GM19238 (cell line): Measurements from ENCODE around the gene PFKFB2.

ENCODE experiments used
- DNase-seq: peaks from one replicate; pipeline ENCODE4 v3.0.0; 2011; ENCODE audit warnings: low spot score; ENCODE audit not compliant: insufficient read length

Gene PFKFB2

DNA sequence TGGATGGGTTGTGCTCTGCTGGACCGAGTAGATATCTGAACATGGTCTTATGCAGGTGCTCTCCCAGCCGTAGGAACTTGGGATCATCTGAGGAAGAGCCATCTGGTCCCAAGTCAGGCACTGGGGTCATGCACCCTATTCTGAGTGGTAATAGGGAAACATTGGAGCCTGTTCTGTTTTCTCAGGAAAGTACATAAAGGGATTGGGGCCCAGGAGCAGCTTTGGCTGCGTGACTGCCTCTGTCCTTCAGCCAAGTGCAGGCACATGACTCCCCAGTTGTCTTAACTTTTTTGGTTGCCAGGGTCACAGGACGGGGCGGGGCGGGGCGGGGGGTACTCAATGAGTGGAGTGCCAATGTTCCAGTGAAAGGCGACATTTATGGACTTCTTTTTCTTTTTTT, 11.5 kb downstream of the PFKFB2 start:
- no peak for DNase-seq

DNA sequence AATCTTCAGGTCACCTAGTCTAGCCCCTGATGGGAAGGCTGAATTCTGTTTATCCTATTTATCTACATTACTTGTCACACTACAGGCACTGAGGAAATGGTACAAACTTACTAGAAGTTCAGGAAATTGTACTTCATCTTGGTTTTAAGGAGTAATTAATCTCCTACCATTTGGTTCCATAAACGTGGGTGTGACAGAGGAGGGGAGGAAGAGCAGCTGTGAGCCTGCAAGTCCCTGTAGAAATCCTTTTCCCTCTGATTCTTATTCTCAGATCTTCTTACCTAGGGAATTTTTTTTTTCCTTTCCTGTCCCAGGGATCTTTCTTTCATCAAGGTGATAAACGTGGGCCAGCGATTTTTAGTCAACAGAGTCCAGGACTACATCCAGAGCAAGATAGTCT, 14.1 kb downstream of the PFKFB2 start:
- DNase-seq, result no peak

DNA sequence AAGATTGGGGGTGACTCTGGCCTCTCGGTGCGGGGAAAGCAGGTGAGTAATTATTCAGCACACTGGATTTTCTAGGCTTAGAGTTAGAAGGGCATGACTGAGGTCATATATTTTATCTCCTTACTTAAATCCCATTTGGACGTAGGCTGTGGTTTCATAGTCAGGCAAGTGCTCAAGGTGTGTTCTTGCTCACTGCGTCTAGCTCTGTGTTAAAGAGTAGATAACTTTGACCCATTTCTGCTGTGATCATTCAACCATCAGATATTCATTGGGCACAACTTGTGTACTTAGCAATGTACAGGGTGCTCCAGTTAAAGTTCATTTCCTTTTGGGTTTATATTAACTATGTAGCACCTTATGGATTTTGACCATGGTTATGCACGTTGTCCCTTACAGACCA, 14.6 kb downstream of the PFKFB2 start:
- no peak for DNase-seq

DNA sequence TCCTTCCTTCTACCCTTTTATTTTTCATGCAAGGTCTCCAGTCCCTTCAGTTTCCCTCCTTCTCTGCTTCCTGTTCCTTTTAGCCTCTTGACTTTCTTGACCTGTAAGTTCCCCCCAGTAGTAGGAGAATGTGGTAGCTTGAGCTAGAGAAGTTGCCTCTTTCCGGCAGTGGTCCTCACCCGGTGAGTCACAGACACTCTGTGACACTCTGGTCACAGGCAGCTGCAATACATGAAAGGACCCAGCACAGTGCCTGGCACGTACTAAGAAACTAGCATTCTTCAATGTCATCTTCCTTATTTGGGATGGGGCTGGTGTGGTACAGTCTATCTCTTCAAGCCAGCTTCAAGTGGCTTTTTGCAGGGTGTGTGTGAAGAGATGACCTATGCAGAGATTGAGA, 16.0 kb downstream of the PFKFB2 start:
- no peak for DNase-seq

DNA sequence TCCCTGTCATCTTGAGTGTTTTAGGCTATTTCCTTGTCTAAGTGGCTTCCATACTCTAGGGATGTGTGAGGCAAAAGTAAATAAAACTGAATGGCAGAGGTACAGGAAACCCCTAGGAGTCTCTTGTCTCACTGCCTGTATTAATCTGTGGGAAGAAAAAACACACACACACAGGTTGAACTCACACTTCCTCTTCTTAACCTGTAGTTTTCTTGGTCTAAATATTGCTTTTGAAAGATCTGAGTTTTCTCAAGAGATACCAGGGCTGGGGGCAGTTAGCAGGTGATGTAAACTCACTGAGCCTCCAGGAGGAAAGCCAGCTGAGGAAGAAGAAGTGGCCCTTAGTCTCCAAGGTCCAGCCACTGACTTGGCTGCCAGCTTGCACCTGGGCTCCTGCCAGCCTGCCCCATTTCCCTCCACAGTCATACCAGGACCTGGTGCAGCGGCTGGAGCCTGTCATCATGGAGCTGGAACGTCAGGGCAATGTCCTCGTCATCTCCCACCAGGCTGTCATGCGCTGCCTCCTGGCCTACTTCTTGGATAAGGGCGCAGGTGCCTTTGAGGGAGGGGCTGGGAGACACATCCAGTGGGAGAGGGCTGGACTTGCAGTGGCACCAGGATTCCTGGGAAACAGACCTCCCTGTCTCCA, 16.9 kb downstream of the PFKFB2 start:
- no peak for DNase-seq

DNA sequence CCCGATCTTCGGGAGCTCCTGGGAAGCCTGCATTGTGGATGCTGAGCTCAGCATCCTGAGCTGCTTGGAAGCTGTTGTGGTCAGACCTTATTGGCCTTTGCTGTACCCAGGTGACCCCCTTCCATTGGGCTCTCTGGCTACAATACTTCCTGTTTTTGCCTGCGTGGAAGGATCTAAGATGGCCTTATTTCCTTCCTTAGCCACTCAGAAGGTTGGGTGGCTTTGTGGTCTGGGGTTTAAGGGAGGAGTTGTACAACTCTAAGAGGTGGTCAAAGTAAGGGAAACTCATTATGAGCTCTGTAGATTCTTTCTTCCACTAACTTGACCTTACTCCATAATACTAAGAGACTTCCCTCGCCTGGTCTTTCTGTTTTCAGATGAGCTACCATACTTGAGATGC, 17.7 kb downstream of the PFKFB2 start:
- no peak for DNase-seq

DNA sequence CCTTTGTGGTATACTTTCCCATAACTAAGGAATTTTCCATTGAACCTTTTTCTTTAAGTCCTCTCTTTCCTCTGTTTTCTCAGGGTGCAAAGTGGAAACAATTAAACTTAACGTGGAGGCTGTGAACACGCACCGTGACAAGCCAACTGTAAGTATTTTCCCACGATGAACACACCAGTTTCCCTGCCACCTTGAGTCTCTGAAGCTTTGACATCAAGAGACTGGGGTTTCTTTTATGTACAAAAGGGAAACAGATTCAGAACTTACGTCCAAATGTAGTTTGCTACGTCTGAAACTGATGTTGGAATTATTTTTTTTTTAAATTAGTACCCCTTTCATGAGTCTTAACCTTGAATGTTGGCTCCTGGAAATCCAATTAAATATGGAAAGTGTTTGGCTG, 18.4 kb downstream of the PFKFB2 start:
- no peak for DNase-seq

DNA sequence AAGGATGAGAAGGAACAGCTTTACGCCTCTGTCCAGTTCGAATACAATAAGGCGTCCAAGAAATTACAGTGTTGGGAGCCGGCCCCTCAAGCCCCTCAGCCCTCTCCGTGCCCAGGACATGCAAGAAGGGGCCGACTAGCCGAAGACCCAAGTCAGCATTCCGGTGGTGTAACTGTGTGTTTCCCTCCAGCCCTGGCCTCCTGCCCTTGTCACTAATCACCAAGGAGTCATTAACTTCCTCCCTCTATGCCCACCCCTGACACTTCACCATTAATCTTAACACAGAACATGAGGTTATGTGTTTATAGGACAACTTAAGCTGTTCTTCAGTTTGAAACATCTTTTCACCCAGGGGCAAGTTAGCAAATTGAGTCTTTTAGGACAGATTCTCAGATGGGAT, 19.2 kb downstream of the PFKFB2 start:
- DNase-seq, result no peak

DNA sequence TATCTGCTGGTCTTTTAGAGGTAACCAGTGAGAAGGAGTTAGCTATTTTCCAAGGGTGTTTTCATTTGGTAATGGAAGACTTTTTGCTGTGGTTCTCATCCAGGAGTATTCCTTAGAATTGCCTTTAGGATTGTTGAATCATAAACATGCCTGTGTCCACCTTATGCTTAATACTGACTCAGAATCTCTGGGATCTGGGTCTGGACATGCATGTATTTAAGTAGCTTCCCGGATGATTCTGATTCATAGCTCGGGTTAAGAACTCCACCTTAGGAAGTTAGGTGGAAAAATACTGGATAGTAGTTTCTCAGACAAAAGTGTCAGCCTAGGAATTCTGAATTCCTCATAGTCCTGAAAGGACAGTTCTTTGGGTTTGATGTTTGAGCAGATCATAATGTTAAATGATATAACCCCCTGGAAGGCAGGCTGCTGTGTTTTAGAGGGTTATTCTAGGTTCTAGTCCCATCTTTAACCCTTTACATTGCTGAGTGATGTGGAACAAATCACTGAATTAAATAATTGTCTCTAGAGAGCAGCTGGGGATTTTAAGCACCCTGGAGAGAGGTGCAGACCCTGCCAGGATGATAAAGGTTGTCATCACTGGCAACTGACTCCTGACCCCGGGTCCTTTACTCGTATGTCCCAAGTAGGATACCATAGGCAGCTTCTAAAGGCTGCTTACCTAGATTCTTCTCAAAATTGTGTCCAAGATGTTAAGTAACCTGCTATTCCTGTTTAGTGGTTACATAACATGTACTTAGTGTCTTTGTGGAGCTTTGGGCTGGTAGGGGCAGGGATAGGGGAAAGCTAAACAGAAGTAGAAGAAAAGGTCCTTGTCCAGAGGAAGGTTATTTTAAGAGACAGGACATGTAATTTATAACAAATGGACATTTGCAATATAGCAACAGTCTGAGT, 21.1 kb downstream of the PFKFB2 start:
- no peak for DNase-seq

DNA sequence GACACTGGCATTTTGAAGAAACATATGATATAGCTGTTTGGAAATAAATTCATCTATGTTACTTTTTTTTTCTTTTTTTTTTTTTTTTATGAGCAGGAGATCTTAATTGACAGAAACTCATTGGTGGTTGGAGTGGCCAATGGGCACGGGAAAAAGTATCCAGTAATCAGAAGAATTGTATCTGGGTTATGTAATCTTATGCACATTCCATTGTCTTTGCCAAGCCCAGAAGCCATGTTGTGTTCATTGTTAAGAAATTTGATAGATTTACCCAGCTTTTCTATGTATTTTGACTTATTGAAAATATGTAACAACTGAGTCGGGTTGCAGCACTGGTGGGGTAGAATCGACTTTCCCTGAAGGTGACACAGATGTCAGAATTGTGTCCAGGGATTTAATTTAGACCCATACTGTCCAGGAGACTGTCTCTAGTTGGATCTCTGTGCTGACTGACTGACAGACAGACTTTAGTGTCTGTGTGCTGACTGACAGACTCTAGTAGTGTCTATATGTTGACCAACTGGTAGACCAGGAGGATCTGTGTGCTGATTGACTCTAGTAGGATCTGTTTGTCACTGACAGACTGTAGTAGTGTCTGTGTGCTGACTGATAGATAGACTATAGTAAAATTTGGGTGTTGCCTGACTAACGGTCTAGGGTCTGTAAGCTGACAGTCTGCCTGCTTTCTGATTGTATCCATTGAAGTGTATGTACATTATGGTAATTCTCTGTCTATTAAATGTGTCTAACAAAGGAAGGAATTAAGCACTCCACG, 23.3 kb downstream of the PFKFB2 start:
- no peak for DNase-seq

DNA sequence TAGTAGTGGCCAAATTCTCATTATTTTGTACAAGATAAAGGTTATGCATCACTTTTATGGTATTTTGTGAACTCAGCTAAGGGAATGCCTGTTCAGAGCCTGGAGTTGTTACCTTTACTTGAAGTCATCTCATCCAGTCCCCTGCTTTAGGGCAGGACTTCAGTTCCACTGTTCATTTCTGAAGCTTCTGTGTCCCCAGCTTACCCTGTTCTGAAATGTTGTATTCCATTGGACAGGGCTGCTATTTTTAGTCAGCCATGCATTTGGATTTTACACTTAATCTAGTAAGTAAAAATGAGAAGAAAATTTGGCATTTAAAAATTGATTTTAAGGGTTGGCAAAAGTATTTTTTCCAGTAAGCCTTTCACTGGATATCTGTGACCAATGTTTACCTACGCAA, 23.9 kb downstream of the PFKFB2 start:
- DNase-seq, result no peak

DNA sequence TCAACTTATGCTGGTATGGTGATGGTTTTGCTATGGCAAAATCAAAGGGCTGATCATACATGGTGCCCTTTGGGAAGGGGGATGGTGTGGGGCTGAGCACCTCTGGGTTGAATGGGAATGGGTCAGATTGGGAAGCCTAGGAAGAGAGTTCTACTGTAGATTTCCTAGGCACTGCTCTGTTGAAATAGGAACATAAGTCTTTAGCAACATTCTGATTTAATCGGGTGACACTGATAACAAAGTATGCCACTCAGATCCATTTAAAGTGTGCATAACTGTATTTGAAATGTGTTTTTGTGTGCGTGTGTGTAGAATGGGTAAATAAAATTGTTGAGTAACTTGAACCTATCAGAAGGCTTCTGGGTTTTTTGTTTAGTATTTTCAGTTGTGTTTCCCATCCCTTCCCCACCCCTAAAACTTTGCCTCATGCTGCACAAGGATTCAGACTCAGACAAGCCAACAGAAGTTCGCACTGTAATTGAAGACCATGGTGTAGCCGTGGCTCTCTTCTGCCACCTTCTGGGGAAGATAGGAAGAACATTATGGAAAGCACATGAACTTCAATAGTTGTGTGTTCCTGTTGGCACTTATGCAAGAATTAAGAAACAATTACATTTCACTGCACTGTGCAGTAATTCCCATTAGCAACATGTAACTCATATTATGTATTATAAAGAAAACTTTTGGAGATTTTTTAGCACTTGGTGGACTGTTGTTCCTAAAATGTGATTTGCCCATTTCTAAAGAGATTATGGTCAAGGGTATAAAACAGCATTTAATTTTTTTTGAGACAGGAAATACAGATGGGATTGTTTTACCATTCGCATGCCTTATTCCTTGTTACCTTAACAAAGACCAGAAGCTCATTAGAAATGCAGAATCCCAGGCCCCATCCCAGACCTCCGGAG, 24.6 kb downstream of the PFKFB2 start:
- DNase-seq, result peak; percentile 35

DNA sequence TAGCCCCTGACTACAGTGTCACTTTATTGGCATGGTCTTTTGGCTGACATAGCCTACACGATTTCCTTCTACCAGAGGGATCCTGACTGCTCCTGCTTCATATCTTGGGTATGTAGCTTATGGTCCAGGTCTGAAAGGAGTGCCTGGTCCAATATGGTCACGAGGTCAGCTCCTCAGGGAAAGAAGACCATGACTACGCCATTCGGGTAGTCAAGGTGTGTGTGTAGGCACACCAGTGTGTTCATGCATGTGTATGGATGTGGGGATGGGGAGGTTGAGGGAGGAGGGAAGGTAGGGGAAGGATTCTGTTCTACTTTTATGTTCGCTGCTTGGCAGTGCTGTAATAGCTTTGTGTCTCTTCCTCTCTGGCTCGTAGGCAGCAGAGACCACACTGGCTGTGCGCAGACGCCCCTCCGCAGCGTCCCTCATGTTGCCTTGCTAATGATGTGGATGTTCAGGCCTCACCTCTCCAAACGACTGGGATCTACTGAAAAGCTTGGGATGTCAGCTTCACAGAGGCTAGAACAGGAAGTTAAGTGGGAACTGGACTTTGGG, 25.6 kb downstream of the PFKFB2 start:
- DNase-seq, result no peak

DNA sequence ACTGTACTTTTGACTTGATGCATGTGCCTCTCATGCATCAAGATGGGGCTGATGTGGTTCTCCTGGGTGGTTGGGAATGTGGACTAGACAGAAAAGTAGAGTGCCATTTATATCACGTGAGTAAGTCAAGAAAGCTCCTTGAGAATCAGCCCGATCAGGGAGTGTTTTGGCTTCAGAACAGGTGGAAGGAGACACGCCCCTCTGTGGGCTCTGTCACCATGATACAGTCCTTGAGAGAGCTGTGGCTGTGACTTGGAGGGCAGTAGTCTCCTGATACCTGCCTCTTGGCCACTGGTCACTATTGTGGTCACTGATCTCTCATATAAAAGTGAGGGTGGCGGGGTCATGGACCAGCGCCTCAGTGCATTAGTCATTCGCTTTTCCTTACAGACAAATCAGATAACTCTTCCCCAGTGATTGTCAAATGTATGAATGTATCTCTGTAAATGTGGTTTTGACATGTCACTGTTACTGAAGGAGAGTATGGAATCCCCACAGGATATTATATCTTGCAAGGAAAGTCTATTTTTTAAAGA, 26.7 kb downstream of the PFKFB2 start:
- no peak for DNase-seq

DNA sequence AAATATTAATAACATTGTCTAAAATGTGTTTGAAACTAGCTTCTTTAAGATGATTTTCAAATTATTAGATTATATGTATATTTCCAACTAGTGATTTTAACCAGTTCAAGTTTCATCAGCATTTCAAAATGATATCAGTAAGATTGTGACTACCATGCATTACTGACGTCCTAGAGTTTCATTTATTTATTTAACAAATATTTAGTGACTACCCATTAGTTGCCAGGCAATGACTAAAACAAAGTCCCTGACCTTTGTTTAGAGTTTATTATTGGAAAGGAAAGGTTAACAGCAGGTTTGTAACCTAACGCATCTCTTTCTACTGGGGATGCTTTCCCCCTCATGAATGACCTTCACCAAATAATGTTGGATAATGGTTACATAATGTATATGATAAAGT, 28.0 kb downstream of the PFKFB2 start:
- DNase-seq, result no peak

DNA sequence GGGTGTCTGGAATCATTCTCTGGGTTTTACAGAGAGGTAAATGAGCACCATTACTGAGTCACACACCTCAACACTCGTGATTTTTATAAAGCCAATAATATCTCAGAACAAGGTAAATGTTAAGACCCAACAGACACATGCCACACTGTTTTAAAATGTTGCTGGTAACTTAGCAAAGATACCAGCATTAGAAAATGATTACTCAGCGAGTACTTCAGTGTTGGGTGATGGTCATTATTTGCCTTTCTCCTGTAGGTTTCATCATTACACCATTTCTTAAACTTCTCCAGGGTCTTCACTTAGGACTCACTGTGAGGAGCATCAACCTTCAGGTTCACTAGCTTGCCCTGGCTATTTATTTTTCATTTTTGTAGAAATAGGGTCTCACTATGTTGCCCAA, 28.7 kb downstream of the PFKFB2 start:
- no peak for DNase-seq

DNA sequence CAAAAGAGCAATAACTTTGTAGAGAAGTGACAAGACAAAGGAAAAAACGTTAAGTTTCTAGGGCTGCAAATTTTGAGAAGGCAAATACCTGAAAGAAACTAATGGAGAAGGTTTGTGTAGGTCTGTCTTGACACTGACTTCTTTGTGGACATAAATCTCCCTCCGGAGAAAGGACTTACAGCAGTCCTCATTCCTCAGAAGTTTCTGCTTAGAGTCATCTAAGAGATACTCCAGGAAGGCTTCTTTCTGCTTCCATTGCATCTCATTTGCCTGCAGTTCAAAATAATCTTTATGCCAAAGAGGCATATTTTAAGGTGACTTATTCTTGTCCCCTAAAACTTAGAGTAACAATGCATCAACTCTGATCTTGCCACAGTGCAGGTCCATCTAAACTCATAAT, 31.2 kb downstream of the PFKFB2 start:
- no peak for DNase-seq

DNA sequence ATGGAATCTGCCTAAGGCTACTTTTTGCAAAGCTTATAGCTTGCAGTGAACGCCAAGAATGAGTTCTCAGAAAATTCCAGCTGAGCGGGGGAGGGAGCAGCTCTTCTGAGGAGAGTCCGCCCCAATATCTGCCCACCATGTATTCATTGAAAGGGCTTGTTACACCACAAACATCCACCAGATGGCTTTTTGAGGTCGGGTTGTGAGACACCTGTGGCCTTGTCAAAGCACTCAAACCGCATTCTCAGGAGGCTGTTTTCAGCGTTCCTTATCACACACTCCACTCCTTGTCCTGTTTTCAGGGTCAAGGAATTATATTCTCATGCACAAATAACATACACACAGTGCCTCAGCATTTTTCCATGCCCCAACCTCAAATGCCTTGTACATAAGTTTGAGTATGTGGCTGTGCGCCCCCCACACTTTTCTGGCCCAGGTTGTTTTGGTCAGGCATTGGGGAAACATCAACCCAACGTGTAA, 31.7 kb downstream of the PFKFB2 start:
- DNase-seq, result peak; percentile 39

DNA sequence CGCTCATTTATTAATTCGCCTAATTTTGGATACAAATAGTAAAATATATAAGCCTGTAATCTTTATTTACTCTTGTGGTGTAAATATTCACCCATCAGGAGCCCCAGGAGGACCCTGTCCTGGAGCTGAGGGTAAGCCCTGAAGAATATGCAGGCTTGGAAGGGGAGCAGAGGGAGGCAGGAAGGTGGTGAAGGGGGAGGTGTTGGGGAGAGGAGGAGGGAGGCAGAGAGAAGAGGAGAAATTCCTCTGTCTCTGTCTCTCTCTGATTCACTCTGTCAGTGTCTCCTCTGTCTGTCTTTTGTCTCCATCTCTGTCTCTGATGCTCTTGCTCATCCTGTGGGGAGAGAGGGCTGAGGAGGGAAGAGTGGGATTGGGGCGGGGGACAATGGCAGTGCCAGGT, 32.8 kb downstream of the PFKFB2 start:
- no peak for DNase-seq

DNA sequence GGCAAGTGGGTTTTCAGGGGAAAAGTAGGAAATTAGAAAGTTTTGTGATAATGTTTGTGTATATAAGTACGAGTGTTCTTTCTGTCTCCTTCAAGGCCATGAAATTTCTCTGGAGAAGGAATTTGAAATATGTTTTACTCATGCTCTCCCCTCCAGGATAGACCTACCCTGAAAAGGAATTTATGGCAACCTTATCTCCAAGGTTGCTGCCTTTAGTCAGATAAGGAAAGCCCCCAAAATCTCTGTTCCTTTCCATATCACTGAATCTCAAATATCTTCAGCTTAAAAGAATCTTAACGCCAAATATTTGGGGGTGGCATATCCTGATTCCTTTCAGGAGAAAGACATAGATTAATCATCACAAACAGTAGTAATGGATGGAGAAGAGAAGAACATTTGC, 35.1 kb downstream of the PFKFB2 start:
- DNase-seq, result no peak
